G401 (cell line): ENCODE results near the gene TMEM31. TPM values are rescaled to one million over a fixed set of nuclear protein-coding genes. Genes with fewer than 3 reads are reported as not detected.
A peak's percentile ranks its signal among the peaks of the same experiment; 100 is the strongest.
"Not testable (repeated sequence)": the region's sequence is repeated elsewhere in the genome, so short reads cannot be mapped to it uniquely, and the experiment has no call there.

ENCODE experiments used
- DNase-seq: peaks from one replicate; pipeline ENCODE4 v3.0.0-alpha.2; 2015; ENCODE audit warnings: low spot score
- in situ Hi-C: cut with HindIII; loops from 2 replicates; pipeline ENCODE4 v1.10.0; 2016; ENCODE audit warnings: low sequenced_read_pairs, mixed read lengths
- total RNA-seq: library from RNA; depleted of rRNA; stranded (reverse); fragments of >200 nt; shearing (Covaris generic); gene quantifications from 2 replicates; pipeline ENCODE4 v1.2.3, GENCODE V29; 2014

TMEM31 gene
- total RNA-seq, 1 experiment from 2014 or later, result not detected

GRCh38 chrX:103716962-103717361, 6.3 kb downstream of the TMEM31 start:
- peak; percentile 84 for DNase-seq
- in situ Hi-C loops, result no loop called here

GRCh38 chrX:103718120-103718519, 7.4 kb downstream of the TMEM31 start:
- DNase-seq, result no peak
- in situ Hi-C loops, result no loop called here

- in situ Hi-C loops, result no loop called here
Observed at GRCh38 chrX:103722505-103722904, 11.8 kb downstream of the TMEM31 start.

GRCh38 chrX:103726477-103726876, 15.8 kb downstream of the TMEM31 start:
- in situ Hi-C loops, result no loop called here
- peak; percentile 59 for DNase-seq

More at GRCh38 chrX:103722505-103722904, 11.8 kb downstream of the TMEM31 start:
- peak; percentile 79 for DNase-seq

GRCh38 chrX:103727115-103727514, 16.4 kb downstream of the TMEM31 start:
- in situ Hi-C loops, result no loop called here

GRCh38 chrX:103729015-103729414, 18.3 kb downstream of the TMEM31 start:
- no peak for DNase-seq
- in situ Hi-C loops, result no loop called here

More at GRCh38 chrX:103727115-103727514, 16.4 kb downstream of the TMEM31 start:
- no peak for DNase-seq

GRCh38 chrX:103730147-103730795, 19.6 kb downstream of the TMEM31 start:
- in situ Hi-C loops, result no loop called here
- DNase-seq, result no peak

- in situ Hi-C loops, result no loop called here
- peak; percentile 57 for DNase-seq
Observed at GRCh38 chrX:103730796-103731493, 20.2 kb downstream of the TMEM31 start.

GRCh38 chrX:103733017-103733416, 22.3 kb downstream of the TMEM31 start:
- DNase-seq, result no peak
- in situ Hi-C loops, result no loop called here

GRCh38 chrX:103734125-103734760, 23.5 kb downstream of the TMEM31 start:
- peak; percentile 30 for DNase-seq
- in situ Hi-C loops, result no loop called here

- in situ Hi-C loops, result no loop called here
- DNase-seq, result no peak
Observed at GRCh38 chrX:103737696-103738095, 27.0 kb downstream of the TMEM31 start.

GRCh38 chrX:103739421-103739820, 28.7 kb downstream of the TMEM31 start:
- DNase-seq, result no peak
- in situ Hi-C loops, result no loop called here

GRCh38 chrX:103741879-103742278, 31.2 kb downstream of the TMEM31 start:
- in situ Hi-C loops, result no loop called here
- DNase-seq, result no peak

GRCh38 chrX:103742339-103742738, 31.6 kb downstream of the TMEM31 start:
- no peak for DNase-seq
- in situ Hi-C loops, result no loop called here

GRCh38 chrX:103747163-103747562, 36.5 kb downstream of the TMEM31 start:
- DNase-seq, result no peak
- in situ Hi-C loops, result no loop called here

- in situ Hi-C loops, result no loop called here
- no peak for DNase-seq
Observed at GRCh38 chrX:103754401-103754800, 43.7 kb downstream of the TMEM31 start.

- no peak for DNase-seq
- in situ Hi-C loops, result no loop called here
Observed at GRCh38 chrX:103756736-103757135, 46.0 kb downstream of the TMEM31 start.

GRCh38 chrX:103758555-103758954, 47.8 kb downstream of the TMEM31 start:
- DNase-seq, result no peak
- in situ Hi-C loops, result no loop called here

- DNase-seq, in situ Hi-C loops: not testable (repeated sequence)
Observed at GRCh38 chrX:103763541-103763940, 52.8 kb downstream of the TMEM31 start.
